Endometrial microvascular endothelial cells (primary cell): ENCODE measurements around the gene CERS6. TPM values are rescaled to one million over a fixed set of nuclear protein-coding genes. Genes with fewer than 3 reads are reported as not detected.

Source experiments
- in situ Hi-C: cut with HindIII; loops from 2 replicates; pipeline ENCODE4 v1.10.0; 2017; ENCODE audit warnings: low sequenced_read_pairs, low pct_unique_long_range_greater_than_20kb; ENCODE audit errors: inconsistent ontology term
- total RNA-seq: library from RNA; depleted of rRNA; stranded (reverse); fragments of >200 nt; gene quantifications from one replicate; pipeline ENCODE4 v1.2.3, GENCODE V29; 2015; ENCODE audit errors: inconsistent ontology term

CERS6 gene
- total RNA-seq, 1 donor from 2014 or later = 5.9 TPM

GRCh38 chr2:168727904-168728470 lies 271.9 kb downstream of the CERS6 start:
- in situ Hi-C loops = no loop called here

DNA sequence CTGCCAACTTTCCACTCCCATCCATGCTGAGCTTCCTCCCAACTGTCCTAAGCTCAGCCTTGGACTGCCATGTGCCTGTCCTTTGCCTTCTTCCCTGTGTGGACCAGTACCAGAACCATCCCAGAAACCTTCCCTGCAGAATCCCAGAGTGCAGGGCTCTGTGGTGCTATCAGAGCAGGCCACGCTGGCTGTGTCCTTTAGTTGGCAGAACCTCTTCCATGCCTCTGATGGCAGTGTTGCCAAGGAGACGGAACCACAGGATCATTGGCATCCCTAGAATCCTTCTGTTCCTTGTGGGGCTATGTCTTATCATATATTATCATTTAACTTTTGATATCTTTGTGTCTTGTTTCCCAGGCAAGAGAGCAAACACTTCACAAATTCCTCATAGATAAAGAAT lies 273.4 kb downstream of the CERS6 start:
- in situ Hi-C loops = no loop called here

- in situ Hi-C loops = no loop called here
Measured at GRCh38 chr2:168730344-168730743, 274.3 kb downstream of the CERS6 start.

DNA sequence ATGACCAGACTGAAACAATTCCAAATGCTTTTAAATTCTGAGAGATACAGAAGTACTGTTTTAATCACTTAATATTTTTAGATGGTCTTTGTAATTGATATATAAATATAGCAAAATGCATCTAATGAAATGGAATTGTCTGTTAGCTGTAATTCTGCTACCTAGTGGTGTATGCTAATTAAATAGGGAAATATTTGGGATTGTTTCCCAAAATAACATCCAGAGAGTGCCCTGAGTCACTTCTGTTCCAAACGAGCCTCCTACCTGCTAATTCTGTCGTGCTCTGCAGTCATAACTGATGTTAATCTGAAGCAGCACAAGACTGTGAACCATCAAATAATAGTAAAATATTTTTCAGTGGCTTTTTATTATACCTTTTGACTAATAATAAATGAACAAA lies 274.9 kb downstream of the CERS6 start:
- in situ Hi-C loops = no loop called here

- in situ Hi-C loops = no loop called here
Measured at GRCh38 chr2:168731616-168732015, 275.5 kb downstream of the CERS6 start.

DNA sequence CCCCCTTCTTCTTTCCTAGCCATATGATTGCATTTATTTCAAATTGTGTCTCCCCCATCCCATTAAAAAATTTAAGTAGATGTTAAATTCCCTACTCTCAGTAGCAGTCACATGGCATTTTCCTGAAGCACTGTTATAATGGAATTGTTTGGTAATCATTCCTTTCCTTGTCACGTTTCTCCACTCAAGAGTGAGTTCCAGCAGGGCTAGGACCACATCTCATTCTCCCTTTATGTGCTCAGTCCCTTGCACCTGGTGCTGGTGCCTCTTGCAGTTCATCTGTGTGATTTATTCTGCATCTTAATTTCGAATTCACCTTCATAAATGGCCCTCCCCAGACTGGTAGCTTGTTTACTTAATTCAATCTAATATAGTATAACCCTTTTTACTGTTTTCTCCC lies 276.0 kb downstream of the CERS6 start:
- in situ Hi-C loops = no loop called here

DNA sequence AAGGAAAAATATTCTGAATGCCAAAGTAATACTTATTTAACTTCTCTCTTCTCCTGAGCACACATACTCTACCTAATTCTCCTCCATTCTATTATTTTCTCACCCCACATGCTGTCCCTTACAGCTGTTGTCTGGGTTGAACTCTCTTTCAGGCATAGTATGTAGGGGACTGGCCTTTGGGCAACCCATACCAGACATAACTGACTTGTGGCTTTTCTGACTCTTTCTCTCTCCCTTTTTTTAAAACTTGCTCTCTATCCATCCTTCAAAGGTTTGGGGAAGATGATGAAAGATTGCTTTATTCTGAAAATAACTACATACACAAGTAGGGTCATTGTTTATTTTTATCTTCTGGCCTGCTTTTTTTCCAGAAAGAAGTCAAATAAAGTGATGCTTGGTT lies 276.4 kb downstream of the CERS6 start:
- in situ Hi-C loops = no loop called here

DNA sequence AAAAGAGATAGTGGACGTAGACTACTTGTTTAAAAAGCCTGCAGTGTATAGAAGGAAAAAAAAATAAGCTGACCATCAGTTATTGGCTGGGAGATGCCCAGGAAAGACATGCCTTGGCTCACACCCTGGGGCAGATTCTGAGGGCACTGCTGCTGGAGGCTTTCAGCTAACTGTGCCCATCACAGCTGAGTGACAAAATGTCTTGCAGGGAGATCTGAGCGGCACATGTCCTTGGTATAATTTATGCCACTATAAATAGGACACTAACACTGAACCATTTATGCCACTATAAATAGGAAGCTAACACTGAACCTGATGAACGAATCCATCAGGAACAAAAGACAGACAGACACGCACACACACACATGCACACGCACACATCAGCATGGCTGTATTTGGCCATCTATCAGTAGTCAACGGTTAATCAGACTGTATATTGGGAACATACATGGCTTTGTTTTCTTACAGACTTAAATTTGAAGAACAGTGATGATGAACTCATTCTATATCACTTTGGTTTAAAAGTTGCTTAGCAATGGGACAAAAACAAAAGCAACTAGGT lies 278.2 kb downstream of the CERS6 start:
- in situ Hi-C loops = no loop called here

DNA sequence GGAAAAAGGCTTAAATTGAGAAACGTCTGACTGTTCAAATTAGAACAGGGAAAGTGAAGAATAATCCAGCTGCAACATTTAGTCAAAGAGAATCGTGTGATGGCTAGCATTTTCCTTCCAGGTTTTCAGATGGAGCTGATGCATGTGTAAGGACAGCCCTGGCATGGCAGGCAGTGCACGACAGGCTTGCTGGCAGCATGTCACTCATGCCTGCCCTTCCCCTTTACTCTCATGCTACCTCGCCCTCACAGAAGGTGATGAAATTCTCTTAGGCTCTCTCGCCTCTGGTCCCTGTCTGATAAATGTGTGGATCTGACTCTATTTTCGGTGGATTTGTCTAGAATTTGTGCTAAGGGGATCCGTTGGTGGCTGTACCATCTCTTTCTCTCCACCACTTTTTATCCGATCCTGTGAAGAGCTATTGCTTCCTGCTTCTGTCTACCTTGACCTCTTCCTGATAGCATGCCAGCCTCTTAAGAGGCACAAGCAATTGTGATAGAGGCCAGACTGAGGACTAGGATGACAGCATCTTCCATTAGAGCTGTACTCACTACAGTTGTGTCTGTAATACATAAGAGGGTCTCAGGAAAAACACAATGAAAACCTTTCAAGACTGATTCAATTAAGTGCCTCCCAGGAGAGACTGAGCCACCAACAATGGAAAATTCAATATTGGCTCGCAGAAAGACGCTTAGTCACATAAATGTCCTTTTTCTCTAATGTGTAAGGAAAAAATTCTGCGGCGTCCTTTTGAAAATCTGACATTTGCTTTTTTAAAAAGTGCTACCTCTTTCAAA lies 280.8 kb downstream of the CERS6 start:
- in situ Hi-C loops = no loop called here

- in situ Hi-C loops = no loop called here
Measured at GRCh38 chr2:168738062-168738461, 282.0 kb downstream of the CERS6 start.

GRCh38 chr2:168740360-168740759 lies 284.3 kb downstream of the CERS6 start:
- in situ Hi-C loops = no loop called here

DNA sequence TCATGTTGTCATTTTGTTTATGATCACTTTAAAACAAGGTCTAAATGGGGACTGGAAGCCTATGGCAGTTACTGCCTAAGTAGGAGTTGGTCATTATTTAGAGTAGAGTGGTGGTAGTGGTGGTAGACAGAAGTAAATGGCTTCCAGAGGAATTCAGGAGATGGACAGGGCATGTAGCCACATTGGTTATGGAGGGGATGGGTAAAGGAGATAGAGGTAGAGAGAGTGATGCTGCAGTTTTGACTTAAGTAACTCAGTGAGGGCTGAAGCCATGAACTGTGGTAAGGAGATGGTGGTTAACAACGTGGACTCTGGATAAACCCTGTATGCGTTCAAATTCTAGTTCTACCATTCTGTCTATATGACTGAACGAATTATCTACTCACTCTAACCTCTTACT lies 284.7 kb downstream of the CERS6 start:
- in situ Hi-C loops = no loop called here

GRCh38 chr2:168742258-168742932 lies 286.3 kb downstream of the CERS6 start:
- in situ Hi-C loops = no loop called here

GRCh38 chr2:168744844-168745243 lies 288.8 kb downstream of the CERS6 start:
- in situ Hi-C loops = no loop called here

DNA sequence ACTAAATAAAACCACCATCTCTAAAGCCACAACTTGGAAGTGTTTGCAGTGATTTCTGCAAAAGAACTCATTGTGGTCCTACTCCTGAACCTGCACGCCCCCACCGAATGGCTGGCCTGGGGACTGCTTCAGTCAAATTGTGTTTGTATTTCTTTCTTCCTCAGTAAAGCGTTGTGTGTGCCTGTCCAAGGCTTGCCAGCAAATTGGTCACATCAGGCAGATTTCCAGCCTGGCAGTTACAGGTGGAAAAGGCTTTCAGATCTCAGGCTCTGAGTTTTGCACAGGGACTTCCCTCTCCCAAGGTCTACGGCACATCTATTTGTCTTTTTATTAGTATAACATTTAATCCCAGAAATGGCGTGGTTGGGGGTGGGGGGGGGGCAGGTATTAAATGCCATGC lies 292.4 kb downstream of the CERS6 start:
- in situ Hi-C loops = no loop called here

DNA sequence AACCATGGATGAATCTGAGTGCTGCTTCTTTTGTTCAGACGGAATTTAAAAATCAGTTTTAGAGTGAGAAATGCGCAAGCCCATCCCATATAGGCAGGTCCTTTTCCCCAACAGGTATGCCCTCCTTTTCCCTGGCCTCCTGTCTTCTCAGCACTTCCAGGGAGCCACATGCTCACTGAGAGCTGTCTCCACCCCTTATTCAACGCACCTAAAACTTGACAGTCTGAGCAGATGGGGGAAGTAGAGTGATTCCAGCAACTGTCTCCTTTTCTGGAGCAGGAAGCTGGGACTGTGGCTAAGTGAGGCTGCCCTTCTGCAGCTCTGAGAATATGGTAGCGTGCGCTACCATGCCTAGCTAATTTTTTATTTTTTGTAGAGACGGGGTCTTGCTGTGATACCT lies 293.2 kb downstream of the CERS6 start:
- in situ Hi-C loops = no loop called here

DNA sequence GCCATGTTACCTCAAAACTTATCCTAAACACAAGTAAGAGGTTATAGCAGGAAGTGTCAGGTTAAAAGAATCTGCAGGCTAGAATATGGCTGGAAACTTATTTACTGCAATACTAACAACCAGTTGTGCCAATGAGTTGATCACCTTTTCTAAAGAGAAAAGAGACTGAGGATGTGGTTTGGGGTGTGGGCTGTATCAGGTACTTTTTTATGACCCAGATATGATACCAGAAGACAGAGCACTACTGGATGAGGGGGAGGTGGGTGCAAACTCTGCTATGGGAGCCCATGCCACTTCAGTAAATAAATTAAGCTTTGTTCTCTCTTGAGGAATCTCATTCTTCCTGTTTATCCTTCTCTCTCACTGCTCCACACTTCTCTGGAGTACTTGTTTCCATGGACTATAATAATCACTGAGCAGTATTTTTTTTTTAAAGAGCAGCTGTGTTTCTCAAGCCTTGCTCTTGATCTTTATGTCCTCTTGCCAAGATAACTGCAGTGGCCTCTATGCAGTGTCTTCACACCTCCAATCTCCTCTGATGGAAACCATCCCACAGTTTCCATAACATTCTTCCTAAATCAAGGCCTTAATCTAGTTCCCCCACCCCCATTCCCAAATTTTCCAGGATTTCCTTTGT lies 295.1 kb downstream of the CERS6 start:
- in situ Hi-C loops = no loop called here

DNA sequence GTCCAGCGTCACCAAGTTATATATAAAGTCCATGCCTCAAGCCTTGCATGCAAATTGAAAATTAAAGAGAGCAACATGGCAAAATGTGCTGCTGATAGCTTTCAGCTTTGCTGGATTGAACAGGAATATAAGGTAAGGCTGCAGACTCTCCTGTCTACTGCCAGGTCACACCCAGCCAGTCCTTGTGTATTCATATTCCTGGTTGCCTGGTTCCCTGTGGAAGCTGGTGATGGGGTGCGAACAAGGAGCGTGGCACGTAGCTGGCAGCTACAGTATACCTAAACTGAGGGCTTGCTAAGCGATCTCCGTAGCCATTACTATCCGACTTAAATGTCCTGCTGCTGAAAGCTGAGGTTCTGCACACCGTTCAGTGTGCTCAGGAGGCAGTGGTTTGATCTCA lies 296.3 kb downstream of the CERS6 start:
- in situ Hi-C loops = no loop called here

GRCh38 chr2:168753765-168754329 lies 297.8 kb downstream of the CERS6 start:
- in situ Hi-C loops = no loop called here
